HG03378 (cell line): ENCODE measurements around the gene CHCHD6.

ENCODE experiments used
- ATAC-seq: cut with Tn5 transposase; IDR thresholded peaks from one replicate; pipeline ENCODE4 v1.9.1; 2021; ENCODE audit warnings: mild to moderate bottlenecking, moderate library complexity; ENCODE audit not compliant: unreplicated experiment

CHCHD6 gene, protein sequence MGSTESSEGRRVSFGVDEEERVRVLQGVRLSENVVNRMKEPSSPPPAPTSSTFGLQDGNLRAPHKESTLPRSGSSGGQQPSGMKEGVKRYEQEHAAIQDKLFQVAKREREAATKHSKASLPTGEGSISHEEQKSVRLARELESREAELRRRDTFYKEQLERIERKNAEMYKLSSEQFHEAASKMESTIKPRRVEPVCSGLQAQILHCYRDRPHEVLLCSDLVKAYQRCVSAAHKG

DNA sequence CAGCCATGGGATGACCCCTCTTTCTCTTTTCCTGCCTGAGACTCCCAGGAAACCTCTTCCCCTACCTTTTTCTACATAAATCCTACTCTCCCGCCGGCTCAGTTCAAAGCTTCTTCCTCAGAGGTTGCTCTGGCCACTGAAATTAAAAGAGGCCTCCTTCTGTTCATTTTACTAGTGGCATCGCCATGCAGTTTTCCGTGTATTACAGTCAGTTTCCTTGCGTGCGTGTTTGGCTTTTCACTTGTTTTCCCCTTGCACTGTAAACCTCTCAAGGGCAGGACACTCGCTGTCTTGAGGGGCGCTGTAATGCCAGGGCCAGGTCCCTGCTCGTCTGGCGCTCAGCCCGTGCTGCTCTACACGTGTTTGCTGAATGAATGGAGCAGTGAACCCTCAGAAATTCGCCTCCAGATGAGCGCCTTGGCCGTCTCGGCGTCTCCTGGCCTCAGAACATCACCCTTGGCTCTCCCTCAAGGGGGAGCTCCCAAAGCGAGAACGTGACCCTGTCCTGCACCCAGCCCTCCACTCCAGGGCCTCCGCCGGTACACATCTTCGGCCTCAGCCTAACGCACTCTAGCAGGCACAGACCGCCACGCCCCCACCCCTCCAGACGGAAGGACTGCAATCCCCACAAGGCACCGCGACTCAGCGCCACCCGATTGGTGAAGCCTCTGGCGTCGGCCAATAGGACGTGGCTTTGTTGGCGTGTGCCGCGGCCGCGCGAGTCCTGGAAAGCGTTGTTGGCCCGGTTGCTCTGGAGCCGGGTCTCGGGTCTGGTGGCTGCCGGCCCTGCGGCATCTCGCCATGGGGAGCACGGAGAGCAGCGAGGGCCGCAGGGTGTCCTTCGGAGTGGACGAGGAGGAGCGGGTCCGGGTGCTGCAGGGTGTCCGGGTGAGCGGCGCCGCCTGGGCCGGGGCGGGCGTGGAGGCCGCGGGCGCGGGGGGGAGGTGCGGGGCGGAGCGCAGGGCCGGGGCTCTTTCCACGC is at the start of gene CHCHD6:
Gene CHCHD6 (plus strand): TSS at position 729 of the 982 bp plus-strand sequence. CDS start 73 bp downstream, at position 802.
- ATAC-seq, result peak; percentile 91

DNA sequence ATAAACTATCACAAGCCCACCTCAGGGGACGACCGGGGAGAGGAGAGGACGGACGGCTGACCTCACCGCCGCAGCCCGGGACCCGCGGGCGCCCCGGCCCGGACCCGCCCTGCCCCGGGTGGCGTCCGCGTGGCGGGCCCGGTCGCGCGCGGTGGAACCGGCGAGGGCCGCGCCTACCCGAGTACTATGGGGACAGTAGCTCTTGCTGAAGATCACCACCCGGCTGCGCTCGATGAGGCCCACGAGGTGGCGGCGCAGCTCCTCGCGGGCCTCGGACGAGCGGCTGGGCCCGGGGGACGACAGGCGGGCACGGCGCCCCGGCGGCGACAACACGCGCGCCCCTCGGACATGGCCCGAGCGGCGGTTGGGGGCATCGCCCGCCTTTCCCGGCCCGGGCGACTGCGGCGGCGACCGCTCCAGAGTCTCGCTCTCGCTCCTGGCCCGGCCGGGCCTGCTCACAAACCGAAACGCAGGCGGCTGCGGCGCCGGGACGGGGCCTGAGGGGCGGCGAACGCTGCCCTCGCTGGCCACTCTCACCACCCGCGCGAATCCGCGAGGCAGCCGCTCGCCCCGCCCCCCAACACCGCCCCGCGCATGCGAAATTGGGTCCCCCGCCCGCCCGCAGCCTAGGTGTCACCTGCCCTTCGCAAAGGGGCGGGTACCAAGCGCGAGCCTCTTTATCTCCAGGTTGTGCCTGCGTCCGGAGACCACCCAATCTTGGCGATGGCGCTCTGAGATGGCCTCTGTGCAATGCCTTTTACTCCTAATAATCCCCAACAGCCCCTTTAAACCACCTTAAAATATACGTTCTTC is 49.3 kb upstream of the CHCHD6 start, which contains the start of gene TXNRD3:
Gene TXNRD3 (minus strand): TSS at position 554 of the 813 bp plus-strand sequence.
- ATAC-seq, result no peak

DNA sequence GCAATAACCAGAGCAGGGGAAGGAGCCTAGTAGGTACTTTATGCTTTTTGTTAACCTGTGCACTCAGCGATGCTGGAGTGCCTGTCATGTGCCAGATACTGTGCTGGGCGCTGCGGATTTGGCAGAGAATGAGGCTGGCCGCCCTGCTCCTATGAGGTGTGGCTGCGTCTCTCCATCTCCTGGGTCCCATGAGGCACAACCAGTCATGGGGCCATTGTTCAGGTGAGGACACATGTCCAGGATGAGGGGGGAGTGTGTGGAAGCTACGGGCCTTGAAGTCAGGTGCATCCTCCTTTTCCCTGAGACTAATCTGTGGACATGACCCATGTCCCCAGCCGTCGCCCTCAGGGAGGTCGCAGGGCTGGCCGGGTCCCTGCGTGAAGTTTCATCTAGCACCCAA is 48.2 kb upstream of the CHCHD6 start:
- ATAC-seq, result no peak

DNA sequence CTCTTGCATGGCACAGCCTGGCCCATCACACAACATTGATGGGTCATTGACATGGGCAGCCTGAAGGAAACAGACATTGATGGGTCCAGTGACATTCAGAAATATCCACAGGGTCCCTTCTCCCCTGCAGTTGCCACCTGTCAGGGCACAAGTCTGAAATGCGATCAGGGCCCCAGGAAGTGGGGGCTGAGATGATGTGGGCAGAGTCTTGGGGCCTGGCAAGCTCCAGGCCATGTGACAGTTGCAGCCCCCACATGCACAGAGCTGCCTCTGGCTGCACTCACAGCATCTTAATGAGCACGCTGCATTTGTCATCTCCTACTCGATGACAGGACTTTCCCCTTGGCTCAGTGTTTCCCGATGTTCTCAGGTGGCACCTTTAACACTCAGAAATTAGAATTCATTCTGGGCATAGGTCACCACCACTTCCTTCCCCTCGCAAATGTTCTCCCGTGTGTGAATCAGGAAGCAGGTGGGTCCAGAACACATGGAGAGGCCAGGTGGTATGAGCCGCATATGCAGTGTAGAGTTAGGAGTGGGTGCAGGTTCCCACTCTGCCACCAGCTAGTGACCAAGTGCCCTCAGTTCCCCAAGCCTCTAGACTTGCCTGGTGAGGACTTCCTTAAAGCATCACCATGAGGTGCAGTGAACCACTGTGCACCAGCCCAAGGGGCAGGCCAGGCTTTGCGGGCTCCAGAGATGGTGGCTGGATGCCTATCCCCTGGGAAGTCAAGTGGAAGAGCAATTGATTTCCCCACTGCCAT is 47.5 kb upstream of the CHCHD6 start:
- no peak for ATAC-seq

DNA sequence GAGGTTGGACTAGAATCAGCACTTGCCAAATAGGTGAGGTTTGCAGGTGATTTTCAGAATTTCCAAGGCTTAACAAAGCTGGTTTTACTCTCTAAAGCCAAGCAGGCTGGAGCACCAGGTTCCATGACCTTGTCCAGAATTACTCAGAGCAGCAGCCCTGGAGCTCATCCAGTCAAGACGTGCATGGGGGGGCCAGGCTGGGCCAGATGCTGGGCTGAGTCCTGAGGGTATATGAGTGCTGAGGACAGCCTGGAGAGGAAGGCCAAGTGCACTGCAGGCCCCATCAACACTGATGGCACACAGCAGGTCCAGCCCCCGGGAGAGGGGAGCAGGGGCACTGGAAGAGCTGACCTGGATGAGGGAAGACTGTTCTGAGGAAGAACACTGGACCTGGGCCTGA is 46.1 kb upstream of the CHCHD6 start:
- no peak for ATAC-seq

DNA sequence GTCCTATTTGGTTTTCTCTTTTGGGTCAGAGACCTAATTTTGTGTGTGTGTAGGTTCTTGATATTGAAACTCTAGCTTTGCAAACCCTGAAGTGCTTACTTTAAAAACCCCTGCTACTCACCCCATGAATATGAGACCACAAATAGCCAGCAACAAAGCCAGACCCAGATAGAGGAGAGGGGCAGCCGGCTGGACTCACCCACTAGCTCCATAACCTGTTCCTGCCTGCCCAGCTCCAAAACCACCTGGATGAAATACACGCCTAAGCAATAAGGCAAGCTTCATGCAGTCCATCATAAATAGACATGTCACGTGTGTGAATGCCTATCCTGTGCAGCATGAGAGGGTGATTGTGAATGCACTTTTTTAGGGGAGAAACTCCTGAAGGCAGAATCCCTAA is 45.5 kb upstream of the CHCHD6 start:
- no peak for ATAC-seq

DNA sequence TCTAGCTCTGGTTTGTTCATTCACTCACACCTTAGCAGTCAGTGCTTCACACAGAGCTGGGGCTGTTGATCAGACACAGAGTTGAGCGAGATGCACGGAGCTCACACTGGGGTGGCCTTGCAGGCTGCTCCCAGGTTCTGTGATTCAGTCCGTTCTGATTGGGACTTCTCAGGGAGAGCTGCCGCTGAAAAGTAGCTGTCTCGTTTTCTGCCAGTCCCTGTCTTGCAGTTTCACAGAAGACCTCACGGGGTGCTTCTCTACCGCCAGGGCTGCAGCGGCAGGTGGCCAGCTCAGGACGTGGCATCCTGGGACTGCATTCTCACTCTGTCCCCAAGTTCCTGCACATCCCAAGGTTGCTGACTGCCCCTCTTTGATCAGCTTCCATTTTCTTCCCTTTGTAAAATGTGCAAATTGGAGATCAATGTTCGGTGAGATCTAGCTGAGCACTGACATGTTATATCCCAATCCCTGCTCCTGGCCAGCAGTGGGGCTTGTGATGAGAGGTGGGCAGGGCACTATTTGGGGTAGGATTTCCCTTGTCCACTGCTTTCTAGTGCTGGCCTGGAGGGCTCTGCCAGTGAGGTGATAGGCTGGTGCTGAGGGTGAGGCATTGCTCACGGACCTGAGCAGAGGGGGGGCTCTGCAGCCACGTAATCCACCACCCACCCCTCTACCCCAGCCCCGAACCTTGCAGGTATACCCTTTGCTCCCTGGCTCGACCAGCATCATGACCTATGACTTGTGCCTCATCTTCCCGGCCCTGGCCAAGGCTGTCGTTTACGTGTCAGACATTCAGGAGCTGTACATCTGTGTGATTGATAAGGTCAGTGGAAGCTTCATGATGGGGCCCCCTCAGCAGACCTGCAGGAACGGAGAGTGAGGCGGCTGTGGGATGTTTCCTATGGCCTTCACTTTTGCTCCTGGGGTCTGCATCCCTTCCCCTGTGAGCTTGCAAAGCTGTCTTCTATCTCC is 43.8 kb upstream of the CHCHD6 start:
- ATAC-seq, result no peak

DNA sequence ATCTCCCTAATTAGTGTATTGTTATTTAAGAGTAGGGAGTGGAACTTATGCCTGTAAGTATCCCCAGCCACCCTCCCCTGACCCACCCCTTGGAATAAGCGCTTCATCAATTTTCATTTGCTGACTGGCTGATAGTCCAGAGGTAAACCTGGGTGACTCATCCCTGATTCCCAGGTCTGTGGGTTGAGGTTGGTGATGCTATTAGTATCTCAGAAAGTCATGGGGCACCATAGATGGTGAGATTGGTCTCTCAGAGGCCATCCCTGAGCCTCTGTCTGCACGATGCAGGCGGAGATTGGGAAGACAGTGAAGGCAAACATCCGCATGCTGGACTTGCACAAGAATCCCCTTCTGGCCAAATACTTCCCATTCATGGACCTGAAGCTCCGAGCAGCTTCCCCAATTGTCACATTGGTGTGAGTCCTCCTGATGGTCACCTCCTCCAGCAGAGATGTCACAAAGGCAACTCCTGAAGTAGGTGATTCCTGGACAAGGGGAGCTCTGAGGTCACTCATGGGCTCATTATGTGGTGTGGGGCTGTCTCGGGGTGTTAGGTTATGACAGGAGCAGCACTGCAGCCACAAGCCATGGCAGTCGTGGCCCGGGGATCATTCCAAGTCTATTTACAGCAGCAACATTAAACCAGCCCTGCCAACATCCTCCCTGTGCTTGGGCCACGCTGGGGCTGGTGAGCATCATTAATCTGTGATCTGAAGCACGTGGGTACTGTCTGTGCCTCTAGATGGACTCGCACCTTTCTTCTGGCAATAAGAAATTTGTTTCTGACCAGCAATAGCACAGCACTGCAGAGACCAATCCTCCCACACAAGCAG is 42.3 kb upstream of the CHCHD6 start:
- no peak for ATAC-seq

DNA sequence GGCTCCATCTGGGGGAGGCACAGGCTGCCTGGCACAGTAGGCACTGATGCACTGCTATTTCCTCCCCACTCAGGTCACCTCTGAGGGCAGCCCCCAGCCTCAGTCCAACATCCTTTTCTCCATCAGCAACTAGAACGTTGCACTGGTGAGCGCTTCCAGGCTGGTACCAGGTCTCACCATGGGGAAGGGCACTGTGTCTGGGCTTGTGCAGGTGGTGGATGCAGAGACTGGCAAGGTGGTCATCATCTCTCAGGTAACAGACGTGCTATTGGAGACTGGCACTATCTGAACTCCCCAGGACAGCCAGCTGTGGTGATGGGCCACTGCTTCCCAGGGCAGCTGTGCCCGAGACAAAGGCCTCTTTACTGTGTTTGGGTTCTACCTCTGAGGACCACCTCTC is 40.8 kb upstream of the CHCHD6 start:
- ATAC-seq, result no peak

DNA sequence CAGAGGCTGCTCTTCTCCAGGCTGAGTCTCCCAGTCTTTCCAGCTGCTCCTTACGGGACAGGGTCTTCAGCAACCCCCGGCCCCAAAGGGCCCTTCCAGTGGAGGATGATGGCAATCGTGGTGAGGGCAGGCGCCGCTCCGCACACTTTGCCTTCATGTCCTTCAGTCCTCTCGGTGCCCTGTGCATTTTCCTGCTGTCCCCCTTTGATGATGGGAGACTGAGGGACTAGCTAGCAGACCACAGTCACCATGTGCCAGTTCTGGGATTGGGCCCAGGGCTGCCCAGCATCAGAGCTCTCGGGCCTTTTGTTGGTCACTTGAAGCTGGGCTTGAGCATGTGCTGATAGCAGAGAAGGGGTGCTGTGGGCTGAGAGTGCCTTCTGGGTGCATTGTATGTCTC is 40.3 kb upstream of the CHCHD6 start:
- ATAC-seq, result no peak

DNA sequence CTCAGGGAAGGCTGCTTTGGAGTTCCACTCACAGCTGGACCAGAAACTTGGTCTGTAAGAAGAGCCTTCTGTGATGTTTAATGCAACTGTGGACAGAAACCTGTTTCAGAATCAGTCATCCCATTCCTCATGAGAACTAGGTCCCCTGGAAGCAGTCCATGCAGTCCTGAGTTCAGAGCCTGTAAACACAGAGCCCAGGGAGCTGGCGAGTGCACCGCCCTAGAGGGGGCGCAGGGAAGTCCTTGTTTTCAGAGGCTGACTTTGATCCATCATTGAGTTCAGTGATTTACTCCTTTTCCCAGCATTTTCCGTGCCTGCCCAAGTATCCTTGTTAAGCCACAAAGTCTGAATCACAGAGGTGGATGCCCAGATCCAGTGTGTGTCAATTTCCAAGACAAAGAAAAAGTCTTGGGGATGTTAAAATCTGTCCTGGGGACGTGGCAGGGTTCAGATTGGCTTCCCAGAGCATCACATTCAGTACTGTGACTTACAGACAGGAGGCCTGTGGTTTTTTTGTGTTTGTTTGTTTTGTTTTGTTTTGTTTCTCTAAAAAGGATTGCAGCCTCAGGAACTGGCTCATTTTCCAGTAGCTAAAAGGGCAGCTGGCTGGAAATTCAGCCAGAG is 39.3 kb upstream of the CHCHD6 start:
- ATAC-seq, result no peak

DNA sequence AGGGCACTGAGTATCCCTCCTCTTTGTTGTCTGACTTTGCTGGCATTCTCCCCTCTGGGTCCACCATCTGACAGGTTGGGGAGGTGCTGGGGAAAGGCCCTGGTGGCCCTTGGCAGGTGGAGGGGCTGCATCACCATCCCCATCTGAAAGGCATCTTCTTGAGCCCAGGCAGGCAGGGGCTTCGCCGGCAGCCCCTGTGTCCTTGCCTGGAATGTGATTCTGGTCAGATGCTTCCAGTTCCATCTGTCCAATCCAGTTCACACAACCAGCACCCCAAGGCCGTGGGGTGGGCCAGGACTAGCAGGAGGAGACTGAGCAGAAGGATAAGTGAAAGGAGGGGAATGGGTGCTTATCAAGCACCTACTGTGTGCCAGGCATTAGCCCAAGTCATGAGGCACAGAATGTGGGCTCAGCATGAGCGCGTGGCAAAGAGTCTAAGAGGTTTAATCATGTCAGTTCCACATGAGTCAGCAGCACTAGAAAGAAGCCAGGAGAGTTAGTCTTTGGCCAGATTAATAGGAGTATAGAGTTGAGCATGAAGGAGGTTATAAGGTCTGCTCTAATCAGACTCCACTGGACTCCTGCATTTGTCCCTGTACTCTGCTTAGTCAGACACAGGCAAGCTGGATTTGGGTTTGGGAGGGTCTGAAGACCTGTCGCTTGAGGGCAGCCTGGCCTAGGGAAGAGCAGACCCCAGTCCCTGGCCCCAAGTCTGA is 38.7 kb upstream of the CHCHD6 start:
- no peak for ATAC-seq

DNA sequence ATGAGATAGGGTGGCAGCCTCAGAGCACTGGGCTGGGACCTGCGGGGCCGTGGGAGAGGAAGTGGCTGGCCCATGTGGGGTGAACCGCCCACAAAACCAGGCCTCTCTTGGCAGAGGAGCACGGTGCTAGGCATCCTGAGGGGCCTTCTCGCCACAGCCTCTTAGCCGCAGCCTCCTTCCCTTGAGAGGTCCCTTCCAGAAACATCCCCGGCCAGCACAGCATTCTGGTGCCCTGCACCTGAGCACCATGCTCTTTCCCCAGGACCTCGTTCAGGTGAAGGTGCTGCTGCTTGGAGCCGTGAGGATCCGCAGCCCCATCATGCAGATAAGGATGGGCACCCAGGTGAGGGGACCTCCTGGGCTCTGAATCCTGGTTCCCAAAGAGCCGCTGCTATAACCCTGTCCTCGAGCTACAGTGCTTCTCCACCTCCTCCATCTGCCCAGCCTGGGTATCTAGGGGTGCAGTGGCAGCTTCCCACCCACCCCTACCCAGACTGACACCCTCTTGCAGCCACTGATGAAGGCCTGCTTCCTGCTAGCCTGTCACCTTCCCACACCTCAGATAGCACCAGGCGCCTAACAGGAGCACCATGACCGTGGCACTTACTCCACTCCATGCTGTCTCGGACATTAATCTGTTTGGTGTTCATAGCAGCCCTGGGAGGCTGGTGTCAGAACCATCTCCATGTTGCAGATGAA is 37.9 kb upstream of the CHCHD6 start:
- no peak for ATAC-seq

DNA sequence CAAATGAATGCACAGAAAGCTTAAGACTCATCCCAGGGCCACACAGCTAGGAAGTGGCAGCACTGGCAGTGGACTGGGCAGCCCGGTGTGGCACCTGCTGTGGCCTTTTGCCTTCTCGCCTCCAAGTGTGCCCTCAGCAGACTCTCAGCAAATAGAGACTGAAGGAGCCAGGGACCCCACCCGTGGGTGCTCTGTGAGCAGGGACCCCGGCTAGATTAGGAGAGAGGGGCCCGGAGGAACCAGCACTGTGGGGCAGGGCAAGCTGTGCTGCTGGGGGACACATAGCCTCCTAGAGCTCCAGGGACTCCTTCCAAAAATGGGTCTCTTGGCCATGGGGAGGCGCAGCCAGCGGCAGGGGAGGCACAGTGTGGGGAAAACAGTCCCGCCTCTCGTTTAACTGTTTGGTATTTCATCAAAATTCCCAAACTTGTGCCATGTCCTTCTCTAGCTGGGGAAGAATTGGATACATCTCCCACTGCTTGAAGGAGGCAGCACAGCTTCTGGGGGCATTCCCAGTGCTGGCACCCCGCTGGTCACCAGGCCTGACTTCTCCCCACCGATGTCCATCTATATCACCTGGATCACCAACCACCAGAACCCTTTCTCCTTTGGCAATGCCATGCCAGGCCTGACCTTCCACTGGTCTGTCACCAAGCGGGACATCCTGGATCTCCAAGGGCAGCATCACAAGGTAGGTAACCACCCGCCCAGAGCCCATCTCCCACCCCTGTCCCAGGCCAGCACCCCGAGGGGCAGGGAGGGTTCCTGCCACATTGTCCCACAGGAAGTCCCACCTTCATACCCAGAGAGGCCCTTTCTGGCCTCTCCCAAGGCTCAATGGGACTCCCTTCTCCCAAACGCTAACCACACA is 37.1 kb upstream of the CHCHD6 start:
- no peak for ATAC-seq

DNA sequence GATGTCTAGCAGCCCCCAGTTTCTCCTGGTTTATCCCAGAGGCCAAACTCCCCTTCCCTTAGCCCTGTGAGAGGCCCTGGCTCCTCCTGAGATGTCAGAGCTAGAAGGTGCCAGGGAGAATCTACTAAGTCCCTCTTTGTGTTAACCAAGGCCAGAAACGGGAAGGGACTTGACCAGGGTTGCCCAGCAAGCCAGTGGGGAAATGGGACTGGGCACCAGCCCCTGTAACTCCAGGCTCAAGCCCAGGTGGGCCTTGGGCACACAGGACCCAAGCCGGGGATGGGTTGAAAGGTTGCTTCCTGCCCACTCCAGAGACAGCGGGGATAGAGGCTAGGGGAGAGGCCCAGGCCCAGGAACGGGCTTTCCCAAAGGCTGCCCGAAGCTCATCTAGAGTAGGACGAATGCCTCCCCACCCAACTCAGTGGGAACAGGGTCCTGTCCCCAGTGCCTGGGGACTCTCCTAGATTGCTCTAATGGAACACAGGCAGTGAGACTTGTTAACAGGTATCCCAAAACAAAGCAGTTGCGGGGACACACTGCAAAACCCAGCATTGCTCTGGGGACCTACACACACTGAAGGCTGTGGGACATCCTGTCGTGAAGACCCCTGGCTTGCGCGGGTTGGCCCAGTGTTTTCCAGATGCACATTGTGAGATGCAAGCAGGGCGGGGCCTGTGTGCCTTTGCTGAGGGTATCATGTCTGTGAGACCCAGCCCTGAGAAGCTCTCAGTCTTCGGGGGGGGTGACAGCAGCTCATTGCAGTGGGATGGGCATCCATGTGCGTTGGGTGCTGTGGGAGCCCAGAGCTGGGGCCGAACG is 36.2 kb upstream of the CHCHD6 start:
- ATAC-seq, result no peak
